ENCODE measurements around the gene ACSM5. TPM values are rescaled to one million over a fixed set of nuclear protein-coding genes. Genes with fewer than 3 reads are reported as not detected.
"Not testable (repeated sequence)": the region's sequence is repeated elsewhere in the genome, so short reads cannot be mapped to it uniquely, and the experiment has no call there.

ACSM5 gene
- total RNA-seq, 2 experiments from 2014 or later, result not detected

- Mint-ChIP-seq H3K27me3 (peaks cover 15% of the 10 kb centered on the region), H3K27ac (no peak overlapping the region), H3K36me3 (ENCODE audit: low read depth) (no peaks in the 10 kb centered on the region), H3K4me3 (no peak overlapping the region), H3K4me1 (ENCODE audit: low read depth) (no peaks in the 10 kb centered on the region), H3K9me3 (no peaks in the 10 kb centered on the region)
- no peaks in the 10 kb centered on the region for H3K4me1 ChIP-seq (ENCODE audit: insufficient read depth, low read length)
- H3K27me3 ChIP-seq (ENCODE audit: control insufficient read depth in 1 of 2, insufficient read depth in 2 of 2, low read length in 2 of 2), result no peaks in the 10 kb centered on the region
- no peak for ATAC-seq (ENCODE audit: poor library complexity)
- CTCF ChIA-PET, result no interaction called here
- DNase-seq, result peak in 2 of 14 experiments; percentile 35 to 37
- POLR2A ChIA-PET, result no interaction called here
- TF ChIP-seq CTCF (IDR thresholded peaks at IDR 0.05), result no peak
- H3K9me3 ChIP-seq (ENCODE audit: control insufficient read depth in 1 of 2, insufficient read depth in 1 of 2, low read length in 2 of 2), result no peaks in the 10 kb centered on the region
- intact Hi-C loops (cut with DNase I, micrococcal nuclease), result no loop called here
- no peak overlapping the region for H3K4me3 ChIP-seq (ENCODE audit: low read length)
- H3K36me3 ChIP-seq (ENCODE audit: insufficient read depth, low read length), result no peaks in the 10 kb centered on the region
- no peak overlapping the region for H3K27ac ChIP-seq (ENCODE audit: low read depth in 1 of 2, low read length in 2 of 2)
These were observed 888 bp downstream of the ACSM5 start for GRCh38 chr16:20410121-20410723.

GRCh38 chr16:20411055-20411454, 1.7 kb downstream of the ACSM5 start:
- TF ChIP-seq CTCF (IDR thresholded peaks at IDR 0.05), result no peak
- H3K36me3 Mint-ChIP-seq (ENCODE audit: low read depth), result no peaks in the 10 kb centered on the region
- ChIA-PET CTCF (no interaction called here), POLR2A (no interaction called here)
- no peaks in the 10 kb centered on the region for H3K4me1 ChIP-seq (ENCODE audit: insufficient read depth, low read length)
- H3K4me3 ChIP-seq (ENCODE audit: low read length), result no peak overlapping the region
- H3K4me1 Mint-ChIP-seq (ENCODE audit: low read depth), result no peaks in the 10 kb centered on the region
- H3K9me3 ChIP-seq (ENCODE audit: control insufficient read depth in 1 of 2, insufficient read depth in 1 of 2, low read length in 2 of 2), result no peaks in the 10 kb centered on the region
- DNase-seq (no peak), ATAC-seq (ENCODE audit: poor library complexity) (no peak)
- no peaks in the 10 kb centered on the region for H3K27me3 ChIP-seq (ENCODE audit: control insufficient read depth in 1 of 2, insufficient read depth in 2 of 2, low read length in 2 of 2)
- no peaks in the 10 kb centered on the region for H3K9me3 Mint-ChIP-seq
- no peak overlapping the region for H3K27ac Mint-ChIP-seq
- no peak overlapping the region for H3K4me3 Mint-ChIP-seq
- intact Hi-C loops (cut with DNase I, micrococcal nuclease), result no loop called here
- no peak overlapping the region for H3K27ac ChIP-seq (ENCODE audit: low read depth in 1 of 2, low read length in 2 of 2)
- H3K27me3 Mint-ChIP-seq, result peaks cover 19% of the 10 kb centered on the region
- no peaks in the 10 kb centered on the region for H3K36me3 ChIP-seq (ENCODE audit: insufficient read depth, low read length)

- H3K9me3 ChIP-seq (ENCODE audit: control insufficient read depth in 1 of 2, insufficient read depth in 1 of 2, low read length in 2 of 2), result no peaks in the 10 kb centered on the region
- H3K36me3 ChIP-seq (ENCODE audit: insufficient read depth, low read length), result no peaks in the 10 kb centered on the region
- TF ChIP-seq CTCF (IDR thresholded peaks at IDR 0.05), result no peak
- no peaks in the 10 kb centered on the region for H3K27me3 ChIP-seq (ENCODE audit: control insufficient read depth in 1 of 2, insufficient read depth in 2 of 2, low read length in 2 of 2)
- DNase-seq (no peak), ATAC-seq (ENCODE audit: poor library complexity) (no peak)
- intact Hi-C loops (cut with DNase I, micrococcal nuclease), result no loop called here
- no peaks in the 10 kb centered on the region for H3K9me3 Mint-ChIP-seq
- ChIA-PET POLR2A (no interaction called here), CTCF (no interaction called here)
- H3K27ac ChIP-seq (ENCODE audit: low read depth in 1 of 2, low read length in 2 of 2), result no peak overlapping the region
- no peak overlapping the region for H3K4me3 Mint-ChIP-seq
- H3K4me1 Mint-ChIP-seq (ENCODE audit: low read depth), result no peaks in the 10 kb centered on the region
- H3K27me3 Mint-ChIP-seq, result peaks cover 10% of the 10 kb centered on the region
- H3K4me3 ChIP-seq (ENCODE audit: low read length), result no peak overlapping the region
- H3K4me1 ChIP-seq (ENCODE audit: insufficient read depth, low read length), result no peaks in the 10 kb centered on the region
- no peaks in the 10 kb centered on the region for H3K36me3 Mint-ChIP-seq (ENCODE audit: low read depth)
- H3K27ac Mint-ChIP-seq, result no peak overlapping the region
These were observed 6.2 kb downstream of the ACSM5 start for GRCh38 chr16:20415541-20415940.

- CTCF ChIA-PET; H3K9me3 ChIP-seq (ENCODE audit: control insufficient read depth in 1 of 2, insufficient read depth in 1 of 2, low read length in 2 of 2); ATAC-seq (ENCODE audit: poor library complexity); H3K4me1 Mint-ChIP-seq (ENCODE audit: low read depth); H3K27me3 ChIP-seq (ENCODE audit: control insufficient read depth in 1 of 2, insufficient read depth in 2 of 2, low read length in 2 of 2); H3K4me3 Mint-ChIP-seq; H3K27ac ChIP-seq (ENCODE audit: low read depth in 1 of 2, low read length in 2 of 2); H3K4me3 ChIP-seq (ENCODE audit: low read length); H3K4me1 ChIP-seq (ENCODE audit: insufficient read depth, low read length); intact Hi-C loops (cut with DNase I, micrococcal nuclease); POLR2A ChIA-PET; H3K36me3 Mint-ChIP-seq (ENCODE audit: low read depth); H3K36me3 ChIP-seq (ENCODE audit: insufficient read depth, low read length); H3K27ac Mint-ChIP-seq; H3K9me3 Mint-ChIP-seq; DNase-seq: not testable (repeated sequence)
- H3K27me3 Mint-ChIP-seq, result peaks cover 10% of the 10 kb centered on the region
These were observed 9.8 kb downstream of the ACSM5 start for GRCh38 chr16:20419093-20419492.

- POLR2A ChIA-PET; H3K4me1 ChIP-seq (ENCODE audit: insufficient read depth, low read length); H3K4me3 Mint-ChIP-seq; H3K27me3 ChIP-seq (ENCODE audit: control insufficient read depth in 1 of 2, insufficient read depth in 2 of 2, low read length in 2 of 2); H3K4me1 Mint-ChIP-seq (ENCODE audit: low read depth); H3K4me3 ChIP-seq (ENCODE audit: low read length); ATAC-seq (ENCODE audit: poor library complexity); H3K9me3 Mint-ChIP-seq; H3K27ac ChIP-seq (ENCODE audit: low read depth in 1 of 2, low read length in 2 of 2); H3K36me3 ChIP-seq (ENCODE audit: insufficient read depth, low read length); H3K27ac Mint-ChIP-seq; H3K9me3 ChIP-seq (ENCODE audit: control insufficient read depth in 1 of 2, insufficient read depth in 1 of 2, low read length in 2 of 2); H3K36me3 Mint-ChIP-seq (ENCODE audit: low read depth); CTCF ChIA-PET; H3K27me3 Mint-ChIP-seq; intact Hi-C loops (cut with DNase I, micrococcal nuclease); DNase-seq: not testable (repeated sequence)
These were observed 12.4 kb downstream of the ACSM5 start for GRCh38 chr16:20421748-20422147.
